Duodenal mucosa (tissue), 2 donors: ENCODE data around the gene ST8SIA5.

Source experiments
- H3K27ac ChIP-seq: one replicate; pipeline ENCODE4 v1.7.0; 2013; ENCODE audit warnings: low read depth, low read length
- H3K27me3 ChIP-seq, 2 donors: one replicate each; pipeline ENCODE4 v1.7.0; 2013; ENCODE audit warnings: low read length in 2 of 2, control low read depth in 1 of 2; ENCODE audit not compliant: insufficient read depth in 2 of 2, control insufficient read depth in 1 of 2
- H3K36me3 ChIP-seq, 2 donors: one replicate each; pipeline ENCODE4 v1.7.0; 2013; ENCODE audit warnings: low read length in 2 of 2, control low read depth in 1 of 2; ENCODE audit not compliant: insufficient read depth in 2 of 2, control insufficient read depth in 1 of 2
- H3K4me1 ChIP-seq, 2 donors: one replicate each; pipeline ENCODE4 v1.7.0; 2013; ENCODE audit warnings: low read length in 2 of 2, control low read depth in 1 of 2; ENCODE audit not compliant: insufficient read depth in 2 of 2, control insufficient read depth in 1 of 2
- H3K4me3 ChIP-seq, 2 donors: one replicate each; pipeline ENCODE4 v1.7.0; 2013; ENCODE audit warnings: low read length in 2 of 2, low read depth in 1 of 2
- H3K9ac ChIP-seq, 2 donors: one replicate each; pipeline ENCODE4 v1.7.0; 2013; ENCODE audit warnings: low read length in 2 of 2, low read depth in 1 of 2
- H3K9me3 ChIP-seq, 2 donors: one replicate each; pipeline ENCODE4 v1.7.0; 2013; ENCODE audit warnings: low read length in 2 of 2, control low read depth in 1 of 2; ENCODE audit not compliant: control insufficient read depth in 1 of 2

Gene ST8SIA5

GRCh38 chr18:46767217-46767616 is 10.4 kb upstream of the ST8SIA5 start:
- no peak overlapping the region for H3K4me3 ChIP-seq
- no peak overlapping the region for H3K27ac ChIP-seq
- H3K9me3 ChIP-seq, result no peaks in the 10 kb centered on the region

GRCh38 chr18:46764586-46764985 is 7.7 kb upstream of the ST8SIA5 start:
- no peak overlapping the region for H3K27ac ChIP-seq
- no peaks in the 10 kb centered on the region for H3K36me3 ChIP-seq
- H3K4me3 ChIP-seq, result no peak overlapping the region
- no peaks in the 10 kb centered on the region for H3K9me3 ChIP-seq
- no peak overlapping the region for H3K9ac ChIP-seq
- H3K4me1 ChIP-seq, result no peaks in the 10 kb centered on the region
- peaks cover 7 to 14% of the 10 kb centered on the region in 2 donors for H3K27me3 ChIP-seq

More at GRCh38 chr18:46767217-46767616, 10.4 kb upstream of the ST8SIA5 start:
- no peaks in the 10 kb centered on the region for H3K36me3 ChIP-seq
- H3K27me3 ChIP-seq, result no peaks in the 10 kb centered on the region
- H3K9ac ChIP-seq, result no peak overlapping the region
- no peaks in the 10 kb centered on the region for H3K4me1 ChIP-seq

GRCh38 chr18:46761059-46761769 is 4.4 kb upstream of the ST8SIA5 start:
- Histone ChIP-seq H3K4me3 (no peak overlapping the region), H3K9me3 (no peaks in the 10 kb centered on the region), H3K9ac (no peak overlapping the region), H3K27me3 (peaks cover 21 to 35% of the 10 kb centered on the region in 2 donors), H3K27ac (no peak overlapping the region), H3K36me3 (no peaks in the 10 kb centered on the region), H3K4me1 (no peaks in the 10 kb centered on the region)

GRCh38 chr18:46759890-46760289 is 3.0 kb upstream of the ST8SIA5 start:
- H3K9ac ChIP-seq, result no peak overlapping the region
- H3K36me3 ChIP-seq, result no peaks in the 10 kb centered on the region
- no peak overlapping the region for H3K4me3 ChIP-seq
- H3K9me3 ChIP-seq, result no peaks in the 10 kb centered on the region
- peaks cover 28 to 49% of the 10 kb centered on the region in 2 donors for H3K27me3 ChIP-seq
- H3K27ac ChIP-seq, result no peak overlapping the region
- no peaks in the 10 kb centered on the region for H3K4me1 ChIP-seq

GRCh38 chr18:46756025-46756558 is 761 bp downstream of the ST8SIA5 start:
- no peak overlapping the region for H3K27ac ChIP-seq
- H3K9me3 ChIP-seq, result no peaks in the 10 kb centered on the region
- no peaks in the 10 kb centered on the region for H3K36me3 ChIP-seq
- H3K4me1 ChIP-seq, result no peaks in the 10 kb centered on the region
- no peak overlapping the region for H3K9ac ChIP-seq
- peak overlapping the region in 1 of 2 donors; percentile 15 for H3K4me3 ChIP-seq
- peaks cover 29 to 55% of the 10 kb centered on the region in 2 donors for H3K27me3 ChIP-seq

- no peak overlapping the region for H3K27ac ChIP-seq
- peak overlapping the region in 1 of 2 donors; percentile 15 for H3K4me3 ChIP-seq
- H3K27me3 ChIP-seq, result peaks cover 29 to 50% of the 10 kb centered on the region in 2 donors
- no peaks in the 10 kb centered on the region for H3K36me3 ChIP-seq
- H3K9me3 ChIP-seq, result no peaks in the 10 kb centered on the region
- no peak overlapping the region for H3K9ac ChIP-seq
- H3K4me1 ChIP-seq, result no peaks in the 10 kb centered on the region
Measured at GRCh38 chr18:46755315-46756024, 1.4 kb downstream of the ST8SIA5 start.

- Histone ChIP-seq H3K36me3 (no peaks in the 10 kb centered on the region), H3K4me3 (no peak overlapping the region), H3K9me3 (no peaks in the 10 kb centered on the region), H3K9ac (no peak overlapping the region), H3K27me3 (peaks cover 23 to 43% of the 10 kb centered on the region in 2 donors), H3K27ac (no peak overlapping the region), H3K4me1 (no peaks in the 10 kb centered on the region)
Measured at GRCh38 chr18:46754661-46755292, 2.1 kb downstream of the ST8SIA5 start.

GRCh38 chr18:46754188-46754587 is 2.7 kb downstream of the ST8SIA5 start:
- Histone ChIP-seq H3K36me3 (no peaks in the 10 kb centered on the region), H3K27me3 (peaks cover 22 to 37% of the 10 kb centered on the region in 2 donors), H3K4me1 (no peaks in the 10 kb centered on the region), H3K27ac (no peak overlapping the region), H3K9ac (no peak overlapping the region), H3K4me3 (no peak overlapping the region), H3K9me3 (no peaks in the 10 kb centered on the region)

- Histone ChIP-seq H3K4me3 (no peak overlapping the region), H3K4me1 (no peaks in the 10 kb centered on the region), H3K36me3 (no peaks in the 10 kb centered on the region), H3K27me3 (peaks cover 11 to 22% of the 10 kb centered on the region in 2 donors), H3K9me3 (no peaks in the 10 kb centered on the region), H3K9ac (no peak overlapping the region), H3K27ac (no peak overlapping the region)
Measured at GRCh38 chr18:46751882-46752281, 5.0 kb downstream of the ST8SIA5 start.

GRCh38 chr18:46750626-46751025 is 6.2 kb downstream of the ST8SIA5 start:
- Histone ChIP-seq H3K27me3 (peaks cover 8 to 14% of the 10 kb centered on the region in 2 donors), H3K4me3 (no peak overlapping the region), H3K9me3 (no peaks in the 10 kb centered on the region), H3K4me1 (no peaks in the 10 kb centered on the region), H3K27ac (no peak overlapping the region), H3K9ac (no peak overlapping the region), H3K36me3 (no peaks in the 10 kb centered on the region)
